ENCODE data around the gene RTN4R.

Gene RTN4R

DNA sequence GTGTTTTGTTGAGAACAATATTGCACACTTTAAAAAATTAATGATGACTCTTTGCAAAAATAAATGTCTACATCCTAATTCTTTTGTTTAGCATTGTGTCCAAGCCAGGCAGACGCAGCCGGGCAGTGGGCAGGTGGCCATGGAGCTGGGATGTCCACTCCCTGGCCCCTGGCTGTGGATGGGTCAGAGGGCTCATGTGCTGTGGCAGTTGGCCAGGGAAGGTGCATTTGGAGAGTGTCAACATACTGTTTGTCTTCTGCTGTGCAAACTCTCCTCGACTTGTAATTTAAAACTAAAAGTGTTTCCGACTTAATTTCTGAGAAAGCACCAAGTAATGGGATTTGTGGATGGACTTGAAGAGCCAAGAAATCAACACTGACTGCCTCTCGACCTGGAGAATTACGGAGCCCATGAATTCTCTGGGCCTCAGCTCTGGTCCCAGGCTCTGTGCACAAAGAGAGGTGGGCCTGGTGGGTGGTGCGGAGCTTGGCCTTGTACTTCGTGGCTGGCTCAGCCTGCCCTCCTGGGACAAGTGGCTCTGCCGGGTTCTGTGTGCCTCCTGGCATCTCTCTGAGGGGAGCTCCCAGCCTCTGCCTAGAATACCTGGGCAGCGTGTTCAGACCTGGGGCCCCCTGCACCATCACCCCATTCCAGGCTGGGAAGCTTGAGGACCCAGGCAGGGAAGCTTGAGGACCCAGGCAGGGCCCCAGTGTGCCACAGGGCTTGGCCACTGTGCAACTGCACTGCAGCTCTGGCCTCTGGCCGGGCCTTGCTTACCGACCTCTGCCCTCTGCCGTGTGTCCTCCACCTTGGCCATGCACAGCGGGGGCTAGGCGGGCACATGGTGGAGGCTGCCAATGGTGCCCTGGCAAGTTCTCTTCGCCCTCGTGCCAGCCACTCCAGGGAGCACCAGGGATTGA, 46.4 kb downstream of the RTN4R start:
- DNase-seq (ENCODE audit: extremely low spot score, insufficient read length, low read depth) = no peak
- no peak for FAIRE-seq

DNA sequence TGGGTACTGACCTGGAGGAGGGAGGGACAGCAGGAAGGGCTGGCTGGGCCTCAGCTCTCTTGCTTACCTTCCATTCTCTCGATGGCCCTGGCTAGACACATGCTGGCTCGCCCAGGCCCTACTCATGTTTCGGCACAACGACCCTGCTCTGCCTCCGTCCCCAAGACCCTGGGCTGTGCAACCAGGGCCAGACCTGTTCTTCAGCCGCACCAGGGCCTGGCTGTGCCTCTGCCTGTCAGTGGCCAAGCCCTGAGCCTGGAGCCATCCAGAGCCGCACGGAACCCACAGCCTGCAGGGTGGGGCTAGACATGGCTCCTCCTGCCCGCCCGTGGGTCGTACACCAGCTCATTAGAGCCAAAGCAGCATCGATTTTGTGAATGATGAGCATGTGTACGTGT, 47.5 kb downstream of the RTN4R start:
- FAIRE-seq = no peak
- DNase-seq (ENCODE audit: extremely low spot score, insufficient read length, low read depth) = no peak

- DNase-seq (ENCODE audit: extremely low spot score, insufficient read length, low read depth) (no peak), FAIRE-seq (no peak)
These were observed 48.2 kb downstream of the RTN4R start for GRCh38 chr22:20219667-20220628.

GRCh38 chr22:20218987-20219386, 49.1 kb downstream of the RTN4R start:
- DNase-seq (ENCODE audit: extremely low spot score, insufficient read length, low read depth) = no peak
- no peak for FAIRE-seq

DNA sequence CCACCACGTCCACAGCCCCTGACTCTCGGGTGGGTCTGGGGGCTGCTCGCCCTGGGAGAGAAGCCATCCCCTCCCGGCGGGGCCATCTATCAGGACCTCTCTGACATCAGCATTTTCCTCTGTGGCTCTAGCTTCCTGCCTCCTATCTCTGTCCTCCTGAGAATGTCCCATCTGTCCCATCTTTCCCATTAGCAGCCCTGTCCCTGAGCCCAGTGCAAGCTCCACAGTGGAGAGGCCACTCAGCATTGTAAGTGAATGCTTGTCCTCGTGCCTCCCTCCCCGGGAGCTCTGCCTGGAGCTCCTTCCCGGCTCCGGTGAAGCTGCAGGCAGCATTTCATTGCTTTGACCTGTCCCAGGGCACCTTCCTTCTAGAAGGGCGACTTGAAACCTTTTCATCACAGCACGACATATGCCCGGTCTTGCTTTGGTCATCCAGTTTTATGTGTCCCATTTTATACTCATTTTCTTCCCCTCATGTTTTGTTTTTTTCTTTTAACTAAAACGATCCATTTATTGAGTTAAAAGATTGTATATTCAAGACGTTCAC, 49.7 kb downstream of the RTN4R start:
- no peak for FAIRE-seq
- DNase-seq (ENCODE audit: extremely low spot score, insufficient read length, low read depth) = no peak

GRCh38 chr22:20217563-20217962, 50.6 kb downstream of the RTN4R start:
- FAIRE-seq (no peak), DNase-seq (ENCODE audit: extremely low spot score, insufficient read length, low read depth) (no peak)

GRCh38 chr22:20216863-20217499, 51.1 kb downstream of the RTN4R start:
- no peak for FAIRE-seq
- no peak for DNase-seq (ENCODE audit: extremely low spot score, insufficient read length, low read depth)

- DNase-seq (ENCODE audit: extremely low spot score, insufficient read length, low read depth) (no peak), FAIRE-seq (no peak)
These were observed 52.4 kb downstream of the RTN4R start for GRCh38 chr22:20215742-20216141.

DNA sequence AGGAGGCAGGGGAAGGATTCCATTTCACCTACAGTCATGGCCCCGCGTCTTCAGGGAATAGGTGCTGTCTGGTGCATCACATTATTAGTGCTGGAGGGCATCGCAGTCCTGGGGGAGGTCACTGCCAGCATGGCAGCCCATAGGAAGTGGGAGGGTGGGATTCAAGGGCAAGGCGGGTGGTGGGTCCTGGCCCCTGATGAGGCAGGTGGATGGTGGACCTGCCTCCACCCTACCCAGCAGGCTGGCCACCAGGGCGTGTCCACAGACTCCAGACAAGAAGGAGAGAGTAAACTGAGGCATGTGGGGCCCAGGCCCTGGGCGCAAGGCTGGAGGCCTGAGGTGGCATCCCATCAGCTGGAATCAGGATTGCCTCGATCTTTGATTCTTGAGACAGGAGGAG, 53.3 kb downstream of the RTN4R start:
- no peak for DNase-seq (ENCODE audit: extremely low spot score, insufficient read length, low read depth)
- no peak for FAIRE-seq

GRCh38 chr22:20213833-20214708, 54.0 kb downstream of the RTN4R start:
- no peak for FAIRE-seq
- no peak for DNase-seq (ENCODE audit: extremely low spot score, insufficient read length, low read depth)

GRCh38 chr22:20212754-20213699, 55.1 kb downstream of the RTN4R start:
- DNase-seq (ENCODE audit: extremely low spot score, insufficient read length, low read depth) (no peak), FAIRE-seq (no peak)

DNA sequence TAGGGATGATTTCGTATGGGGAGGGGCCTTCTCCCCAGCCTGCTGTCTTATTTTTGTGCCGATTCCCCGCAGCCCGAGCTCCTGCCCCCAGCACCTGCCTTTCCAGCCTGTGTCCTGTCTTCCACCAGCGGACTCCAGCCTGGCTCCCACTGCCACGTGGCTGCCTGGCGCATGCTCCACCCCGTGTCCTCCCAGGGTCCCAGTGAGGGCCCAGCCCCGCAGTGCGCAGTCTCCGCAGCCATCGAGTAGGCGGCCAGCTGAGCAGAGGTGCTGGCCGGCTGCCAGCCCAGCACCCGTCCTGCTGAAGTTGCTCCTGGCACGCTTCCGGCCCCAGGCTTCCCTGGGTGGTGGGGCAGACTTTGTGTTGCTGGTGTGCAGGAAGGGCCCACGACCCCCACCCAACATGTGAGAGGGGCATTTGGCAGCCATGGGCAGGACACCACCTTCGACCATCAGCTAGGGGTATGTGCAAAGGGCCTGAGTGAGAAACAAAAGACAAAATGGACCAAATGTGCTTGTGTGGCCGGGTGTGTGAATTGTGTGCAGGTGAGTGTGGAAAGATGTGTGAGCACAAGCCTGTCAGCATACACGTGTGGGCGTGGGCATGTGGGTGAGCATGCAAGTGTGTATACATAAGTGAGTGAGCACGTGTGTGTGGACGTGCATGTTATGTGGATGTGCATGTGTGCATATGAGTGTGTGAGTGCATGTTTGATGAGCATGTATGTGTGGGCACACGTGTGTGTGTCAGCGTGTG, 55.9 kb downstream of the RTN4R start:
- FAIRE-seq (no peak), DNase-seq (ENCODE audit: extremely low spot score, insufficient read length, low read depth) (no peak)

DNA sequence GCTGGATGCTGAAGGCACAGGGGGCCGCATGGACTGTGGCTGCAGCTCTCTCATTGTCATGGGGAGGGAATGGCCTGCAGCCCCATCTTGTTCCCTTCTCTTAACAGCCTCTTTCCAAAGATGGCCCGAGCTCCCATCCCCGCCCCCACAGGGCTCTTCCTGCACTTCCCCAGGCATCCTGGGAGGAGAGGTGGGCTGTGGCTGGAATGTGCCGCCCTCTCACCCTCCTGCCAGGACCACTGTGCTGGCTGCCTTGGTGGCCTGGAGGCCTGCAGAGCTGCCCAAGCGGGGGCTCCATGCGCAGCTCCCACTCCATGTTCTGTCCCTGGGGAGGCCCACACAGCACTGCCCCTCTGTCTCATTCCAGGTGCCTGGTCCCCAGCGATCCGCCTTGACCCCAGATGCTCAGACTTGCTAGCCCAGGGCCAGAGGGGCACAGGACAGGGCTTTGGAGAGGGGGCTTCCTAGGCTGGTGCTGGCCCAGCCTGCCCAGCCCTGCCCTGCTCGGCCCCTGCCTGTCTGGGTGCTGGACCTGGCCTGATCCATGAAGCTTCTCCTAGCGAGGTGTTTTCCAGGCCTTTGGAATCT, 56.6 kb downstream of the RTN4R start:
- no peak for DNase-seq (ENCODE audit: extremely low spot score, insufficient read length, low read depth)
- no peak for FAIRE-seq

DNA sequence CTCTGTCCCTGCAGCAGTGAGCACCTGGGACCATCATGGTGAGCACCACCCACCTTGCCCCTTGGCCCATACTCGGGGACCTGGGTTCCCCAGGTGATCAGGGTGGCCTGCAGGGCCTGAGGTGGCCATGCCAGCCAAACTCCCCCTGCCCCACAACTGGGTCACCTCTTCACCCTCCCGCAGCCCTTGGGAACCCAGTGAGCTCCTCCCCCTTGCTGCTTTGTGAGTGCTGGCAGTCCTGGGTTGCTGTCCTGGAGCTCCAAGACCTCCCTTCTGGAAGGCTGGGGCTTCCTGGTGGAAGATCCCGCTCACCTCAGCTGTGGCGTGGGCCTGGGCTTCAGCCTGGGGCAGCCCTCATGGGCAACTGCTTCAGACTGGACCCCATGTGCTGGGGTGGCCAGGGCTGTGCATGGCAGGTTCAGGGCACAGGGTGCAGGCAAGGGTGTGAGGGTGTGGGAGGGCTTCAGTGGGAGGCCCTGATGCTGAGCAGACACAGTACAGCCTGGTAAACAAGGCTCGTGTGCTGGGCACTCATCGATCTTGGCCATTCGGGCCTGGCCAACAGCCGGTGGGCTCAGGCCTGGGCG, 57.6 kb downstream of the RTN4R start:
- FAIRE-seq (no peak), DNase-seq (ENCODE audit: extremely low spot score, insufficient read length, low read depth) (no peak)

- no peak for DNase-seq (ENCODE audit: extremely low spot score, insufficient read length, low read depth)
- FAIRE-seq = no peak
These were observed 58.3 kb downstream of the RTN4R start for GRCh38 chr22:20209761-20210250.

- DNase-seq (ENCODE audit: extremely low spot score, insufficient read length, low read depth) (no peak), FAIRE-seq (no peak)
These were observed 59.3 kb downstream of the RTN4R start for GRCh38 chr22:20208713-20209310.
